GM12801 (cell line): ENCODE data around the gene DSCAM.

Experiments used
- TF ChIP-seq, protein P1 (sequence below): IDR thresholded peaks from one replicate; pipeline ENCODE4 v1.5.1; 2011; ENCODE audit warnings: control low read depth; ENCODE audit not compliant: insufficient read length; ENCODE audit errors: extremely low read depth

Gene DSCAM

DNA sequence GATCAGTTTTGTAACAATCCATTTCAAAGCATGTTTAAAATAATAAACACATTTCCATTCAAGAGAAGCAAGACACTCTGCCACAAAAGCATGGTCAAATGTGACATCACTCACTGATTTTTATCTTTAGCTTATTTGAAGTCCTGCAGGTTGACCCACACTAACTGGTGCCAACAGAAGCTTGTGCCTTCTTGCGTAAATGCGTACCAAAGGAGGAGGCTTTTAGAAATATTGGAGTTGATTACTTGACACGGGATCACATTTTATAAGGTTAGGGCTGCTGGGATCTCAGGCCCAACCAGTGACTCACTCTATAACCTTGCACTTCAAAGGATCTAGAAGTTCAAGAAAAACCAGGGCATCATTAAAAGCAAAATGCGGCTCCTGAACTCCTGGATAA lies 776.1 kb downstream of the DSCAM start:
- TF ChIP-seq, protein P1, sequence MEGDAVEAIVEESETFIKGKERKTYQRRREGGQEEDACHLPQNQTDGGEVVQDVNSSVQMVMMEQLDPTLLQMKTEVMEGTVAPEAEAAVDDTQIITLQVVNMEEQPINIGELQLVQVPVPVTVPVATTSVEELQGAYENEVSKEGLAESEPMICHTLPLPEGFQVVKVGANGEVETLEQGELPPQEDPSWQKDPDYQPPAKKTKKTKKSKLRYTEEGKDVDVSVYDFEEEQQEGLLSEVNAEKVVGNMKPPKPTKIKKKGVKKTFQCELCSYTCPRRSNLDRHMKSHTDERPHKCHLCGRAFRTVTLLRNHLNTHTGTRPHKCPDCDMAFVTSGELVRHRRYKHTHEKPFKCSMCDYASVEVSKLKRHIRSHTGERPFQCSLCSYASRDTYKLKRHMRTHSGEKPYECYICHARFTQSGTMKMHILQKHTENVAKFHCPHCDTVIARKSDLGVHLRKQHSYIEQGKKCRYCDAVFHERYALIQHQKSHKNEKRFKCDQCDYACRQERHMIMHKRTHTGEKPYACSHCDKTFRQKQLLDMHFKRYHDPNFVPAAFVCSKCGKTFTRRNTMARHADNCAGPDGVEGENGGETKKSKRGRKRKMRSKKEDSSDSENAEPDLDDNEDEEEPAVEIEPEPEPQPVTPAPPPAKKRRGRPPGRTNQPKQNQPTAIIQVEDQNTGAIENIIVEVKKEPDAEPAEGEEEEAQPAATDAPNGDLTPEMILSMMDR: no peak

DNA sequence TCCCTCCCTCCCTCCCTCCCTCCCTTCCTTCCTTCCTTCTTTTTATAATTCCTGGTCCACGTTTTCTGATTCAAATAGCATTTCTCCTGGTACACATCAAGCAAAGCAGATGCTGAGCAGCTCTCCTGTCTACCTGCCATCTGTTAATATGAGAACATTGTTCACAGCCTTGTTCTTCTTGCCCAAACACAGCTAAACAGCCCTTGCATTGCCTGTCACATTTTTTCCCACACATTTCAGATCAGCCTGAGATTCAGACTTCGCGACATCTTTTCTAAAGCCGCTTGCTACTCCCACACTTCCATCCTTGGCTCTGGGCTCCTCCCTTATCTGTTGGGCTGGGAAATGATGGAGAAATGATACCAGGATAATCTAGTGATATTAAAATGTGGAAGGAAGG lies 779.2 kb downstream of the DSCAM start:
- TF ChIP-seq, protein P1: no peak

DNA sequence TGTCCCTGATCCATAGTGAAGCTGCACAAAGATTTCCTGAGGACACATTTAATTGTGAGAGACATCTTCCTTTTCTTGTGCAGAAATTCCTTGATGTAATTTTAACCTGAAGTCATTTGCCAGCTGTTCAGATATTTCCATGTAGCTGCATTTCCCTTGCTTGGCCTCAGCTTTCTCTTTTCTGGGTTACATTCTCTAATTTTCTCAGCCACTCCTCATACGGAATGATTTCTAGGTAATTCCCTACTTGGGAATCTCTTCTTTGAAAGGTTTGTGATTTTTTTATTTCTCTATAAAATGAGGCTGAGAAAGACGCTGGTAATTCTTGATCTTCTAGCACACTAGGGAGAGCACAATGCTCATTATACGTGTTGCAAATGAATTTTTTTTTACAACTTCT lies 780.7 kb downstream of the DSCAM start:
- TF ChIP-seq, protein P1: no peak

- TF ChIP-seq, protein P1: no peak
Observed at GRCh38 chr21:40060083-40060677, 786.8 kb downstream of the DSCAM start.

- TF ChIP-seq, protein P1: no peak
Observed at GRCh38 chr21:40057331-40057730, 789.6 kb downstream of the DSCAM start.

- TF ChIP-seq, protein P1: no peak
Observed at GRCh38 chr21:40056031-40056430, 790.9 kb downstream of the DSCAM start.

- TF ChIP-seq, protein P1: no peak
Observed at GRCh38 chr21:40054403-40054802, 792.6 kb downstream of the DSCAM start.
